Muscle layer of colon (tissue), 2 donors: ENCODE data around the gene MYEOV.

Experiments used
- H3K27ac ChIP-seq: one replicate; pipeline ENCODE4 v1.7.0; 2013; ENCODE audit warnings: low read depth, mild to moderate bottlenecking, low read length, moderate library complexity
- H3K27me3 ChIP-seq, 2 donors: one replicate each; pipeline ENCODE4 v1.7.0; 2013; ENCODE audit warnings: low read length in 2 of 2, mild to moderate bottlenecking in 2 of 2; ENCODE audit not compliant: insufficient read depth in 2 of 2, control insufficient read depth in 1 of 2
- H3K36me3 ChIP-seq: one replicate; pipeline ENCODE4 v1.7.0; 2013; ENCODE audit warnings: mild to moderate bottlenecking, low read length; ENCODE audit not compliant: insufficient read depth
- H3K4me1 ChIP-seq: one replicate; pipeline ENCODE4 v1.7.0; 2013; ENCODE audit warnings: mild to moderate bottlenecking, low read length; ENCODE audit not compliant: insufficient read depth
- H3K4me3 ChIP-seq, 2 donors: one replicate each; pipeline ENCODE4 v1.7.0; 2013; ENCODE audit warnings: low read length in 2 of 2, low read depth in 1 of 2, mild to moderate bottlenecking in 1 of 2, moderate library complexity in 1 of 2
- H3K9ac ChIP-seq: one replicate; pipeline ENCODE4 v1.7.0; 2013; ENCODE audit warnings: low read length
- H3K9me3 ChIP-seq: one replicate; pipeline ENCODE4 v1.7.0; 2013; ENCODE audit warnings: mild to moderate bottlenecking, low read length
- donor health status: abdominal sarcoma.
- donor health status: Adenocarcinoma of cecum.

The MYEOV gene

GRCh38 chr11:69293819-69294505 lies at the start of gene MYEOV:
Gene MYEOV, plus strand, starts transcription at chr11:69294155. Its CDS starts 1,200 bp downstream, at chr11:69295355.
- no peak within 1 kb of the TSS for H3K27ac ChIP-seq
- no peaks in the 10 kb centered on the region for H3K36me3 ChIP-seq
- peaks cover 0 to 7% of the 10 kb centered on the region in 2 donors for H3K27me3 ChIP-seq
- H3K9me3 ChIP-seq, result no peaks in the 10 kb centered on the region
- no peak within 1 kb of the TSS for H3K4me3 ChIP-seq
- no peak within 1 kb of the TSS for H3K9ac ChIP-seq
- H3K4me1 ChIP-seq, result peaks cover 12% of the 10 kb centered on the region

GRCh38 chr11:69244266-69244665 lies 49.7 kb upstream of the MYEOV start:
- Histone ChIP-seq H3K9me3 (no peaks in the 10 kb centered on the region), H3K36me3 (no peaks in the 10 kb centered on the region), H3K27ac (no peak overlapping the region), H3K4me3 (no peak overlapping the region), H3K4me1 (no peaks in the 10 kb centered on the region), H3K9ac (no peak overlapping the region), H3K27me3 (no peaks in the 10 kb centered on the region)

GRCh38 chr11:69245041-69245440 lies 48.9 kb upstream of the MYEOV start:
- Histone ChIP-seq H3K4me3 (no peak overlapping the region), H3K9ac (no peak overlapping the region), H3K36me3 (no peaks in the 10 kb centered on the region), H3K4me1 (no peaks in the 10 kb centered on the region), H3K9me3 (no peaks in the 10 kb centered on the region), H3K27ac (no peak overlapping the region), H3K27me3 (no peaks in the 10 kb centered on the region)

GRCh38 chr11:69245491-69246345 lies 48.2 kb upstream of the MYEOV start:
- H3K27me3 ChIP-seq, result no peaks in the 10 kb centered on the region
- no peaks in the 10 kb centered on the region for H3K36me3 ChIP-seq
- no peak overlapping the region for H3K4me3 ChIP-seq
- no peak overlapping the region for H3K9ac ChIP-seq
- H3K4me1 ChIP-seq, result no peaks in the 10 kb centered on the region
- no peak overlapping the region for H3K27ac ChIP-seq
- H3K9me3 ChIP-seq, result no peaks in the 10 kb centered on the region

GRCh38 chr11:69249311-69250185 lies 44.4 kb upstream of the MYEOV start:
- Histone ChIP-seq H3K27me3 (no peaks in the 10 kb centered on the region), H3K9ac (no peak overlapping the region), H3K27ac (no peak overlapping the region), H3K4me1 (no peaks in the 10 kb centered on the region), H3K9me3 (no peaks in the 10 kb centered on the region), H3K36me3 (no peaks in the 10 kb centered on the region), H3K4me3 (no peak overlapping the region)

- Histone ChIP-seq H3K27me3 (no peaks in the 10 kb centered on the region), H3K36me3 (no peaks in the 10 kb centered on the region), H3K9ac (no peak overlapping the region), H3K27ac (no peak overlapping the region), H3K4me3 (no peak overlapping the region), H3K4me1 (no peaks in the 10 kb centered on the region), H3K9me3 (no peaks in the 10 kb centered on the region)
Observed at GRCh38 chr11:69250186-69251056, 43.5 kb upstream of the MYEOV start.

- H3K27ac ChIP-seq, result no peak overlapping the region
- H3K4me3 ChIP-seq, result no peak overlapping the region
- no peaks in the 10 kb centered on the region for H3K9me3 ChIP-seq
- H3K27me3 ChIP-seq, result no peaks in the 10 kb centered on the region
- no peaks in the 10 kb centered on the region for H3K4me1 ChIP-seq
- no peaks in the 10 kb centered on the region for H3K36me3 ChIP-seq
- H3K9ac ChIP-seq, result no peak overlapping the region
Observed at GRCh38 chr11:69251057-69251393, 42.9 kb upstream of the MYEOV start.

GRCh38 chr11:69251639-69252489 lies 42.1 kb upstream of the MYEOV start:
- H3K4me3 ChIP-seq, result no peak overlapping the region
- no peaks in the 10 kb centered on the region for H3K27me3 ChIP-seq
- H3K4me1 ChIP-seq, result no peaks in the 10 kb centered on the region
- no peak overlapping the region for H3K27ac ChIP-seq
- H3K36me3 ChIP-seq, result no peaks in the 10 kb centered on the region
- no peak overlapping the region for H3K9ac ChIP-seq
- H3K9me3 ChIP-seq, result no peaks in the 10 kb centered on the region

GRCh38 chr11:69252490-69252837 lies 41.5 kb upstream of the MYEOV start:
- Histone ChIP-seq H3K9me3 (no peaks in the 10 kb centered on the region), H3K36me3 (no peaks in the 10 kb centered on the region), H3K4me3 (no peak overlapping the region), H3K27me3 (no peaks in the 10 kb centered on the region), H3K9ac (no peak overlapping the region), H3K27ac (no peak overlapping the region), H3K4me1 (no peaks in the 10 kb centered on the region)

- Histone ChIP-seq H3K4me1 (no peaks in the 10 kb centered on the region), H3K27me3 (no peaks in the 10 kb centered on the region), H3K36me3 (no peaks in the 10 kb centered on the region), H3K4me3 (no peak overlapping the region), H3K9me3 (no peaks in the 10 kb centered on the region), H3K9ac (no peak overlapping the region), H3K27ac (no peak overlapping the region)
Observed at GRCh38 chr11:69253028-69253427, 40.9 kb upstream of the MYEOV start.
